GM03348 (cell line): ENCODE data around the gene MGAT5.

Experiments used
- DNase-seq: peaks from one replicate; pipeline ENCODE4 v3.0.0; 2012; ENCODE audit warnings: low spot score

The MGAT5 gene

DNA sequence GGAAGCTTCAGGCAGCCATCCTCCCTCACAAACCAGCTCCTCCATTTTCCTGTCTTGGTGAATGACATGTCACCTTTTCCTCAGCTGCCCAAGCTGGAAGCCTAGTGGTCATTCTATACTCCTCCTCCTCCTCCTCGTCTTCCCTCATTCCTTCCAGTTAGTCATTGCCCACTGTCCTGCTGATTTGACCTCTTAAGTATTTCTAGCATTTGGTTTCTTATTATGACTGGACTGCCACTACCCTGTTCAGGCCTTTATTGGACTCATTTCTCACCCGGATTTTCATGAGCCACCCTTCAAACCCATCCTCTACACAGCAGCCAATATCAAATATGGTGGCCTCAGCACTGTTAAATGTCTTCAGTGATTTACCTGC is 21.9 kb upstream of the MGAT5 start:
- DNase-seq = peak; percentile 36

DNA sequence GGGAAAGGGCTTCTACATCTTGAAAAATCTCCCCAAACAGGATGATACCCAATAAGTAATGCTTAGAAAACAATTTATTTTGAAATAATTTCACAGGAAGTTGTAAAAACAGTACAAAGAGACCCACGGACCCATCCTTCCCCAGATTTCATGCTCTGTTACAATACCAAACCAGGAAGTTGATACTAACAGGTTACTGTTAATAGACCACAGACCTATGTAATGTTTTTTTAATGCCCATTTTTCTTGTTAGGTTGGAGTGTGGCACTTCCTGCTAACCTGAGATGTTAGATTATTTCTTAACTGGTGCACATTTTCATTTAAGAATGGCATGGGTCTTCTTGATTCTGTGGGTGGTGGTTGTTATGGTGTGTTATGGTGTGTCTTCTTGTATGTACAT is 21.4 kb upstream of the MGAT5 start:
- no peak for DNase-seq

DNA sequence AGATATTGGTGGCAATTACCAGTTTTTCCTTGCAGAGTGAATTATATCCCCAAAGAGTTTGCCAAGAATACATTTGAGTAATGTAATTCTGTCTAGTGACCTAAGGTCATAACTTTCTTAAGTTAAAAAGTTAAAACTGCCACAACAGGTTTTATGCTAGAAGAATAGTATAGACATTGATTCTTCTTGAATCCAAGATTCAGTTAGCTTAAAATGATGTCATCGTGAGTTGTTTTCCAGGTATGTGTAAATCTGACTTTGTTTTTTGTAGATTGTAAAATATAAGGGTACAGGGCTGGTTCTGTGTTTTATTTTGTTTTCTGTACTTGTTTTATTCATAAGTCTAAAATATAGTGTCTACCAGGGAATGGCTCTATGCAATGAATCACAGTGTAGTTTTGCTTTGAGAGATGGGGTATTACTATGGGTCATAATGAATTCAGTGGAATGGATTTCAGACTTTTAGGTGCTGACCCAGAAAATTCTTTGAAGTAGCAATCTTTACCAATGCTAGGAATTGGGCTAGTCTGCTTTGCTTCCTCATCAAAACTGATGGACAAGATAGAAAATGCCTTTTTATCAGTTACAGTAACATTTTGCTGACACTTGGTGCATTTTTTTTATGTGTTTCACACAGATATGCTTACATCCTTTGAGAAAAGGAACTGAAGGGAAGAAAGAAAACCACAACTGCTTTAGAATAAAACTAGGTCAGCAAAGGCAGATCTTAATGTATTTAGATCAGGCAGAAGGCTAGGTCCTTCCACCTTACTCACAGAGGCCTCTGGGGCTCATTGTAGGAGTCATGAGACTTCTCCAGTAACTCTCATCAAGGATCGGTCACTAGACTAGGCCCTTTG is 20.8 kb upstream of the MGAT5 start:
- DNase-seq = no peak

DNA sequence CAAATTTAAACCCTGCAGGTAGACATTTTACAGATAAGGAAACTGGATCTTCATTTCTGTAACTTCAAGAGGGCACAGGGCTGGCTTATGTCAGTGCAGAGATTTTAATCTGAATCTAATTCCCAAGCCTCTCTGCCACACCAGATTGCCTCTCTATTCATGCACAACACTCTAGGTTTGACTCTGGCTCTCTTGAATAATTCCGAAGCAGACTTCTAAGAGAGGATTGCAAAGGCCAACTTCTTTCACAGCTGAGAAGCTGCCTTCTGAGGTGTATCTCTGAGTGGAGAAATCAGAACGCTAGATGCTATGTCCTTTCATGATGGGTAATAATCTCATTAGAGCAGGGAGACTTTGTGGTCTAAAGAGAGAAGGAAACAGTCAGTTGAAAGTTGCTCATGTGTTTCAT is 20.1 kb upstream of the MGAT5 start:
- DNase-seq = no peak

DNA sequence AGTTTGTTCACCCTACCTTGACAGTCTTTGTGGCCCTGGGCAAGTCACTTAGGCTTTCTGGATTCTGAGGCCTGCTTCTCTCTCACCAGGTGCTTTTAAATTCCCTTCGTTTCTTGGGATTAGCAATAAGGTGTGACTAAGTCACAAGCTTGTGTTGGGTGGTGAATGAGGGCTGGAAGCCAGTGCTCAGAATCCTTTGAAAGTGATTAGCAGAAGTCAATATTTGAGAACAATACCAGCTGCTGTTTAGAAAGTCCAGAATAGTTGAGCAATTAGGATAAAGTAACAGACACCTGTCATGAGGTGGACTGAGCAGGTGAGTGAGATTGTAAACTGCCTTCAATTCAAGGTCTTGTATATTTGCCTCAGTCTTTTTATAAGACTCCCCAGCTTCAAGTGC is 19.3 kb upstream of the MGAT5 start:
- no peak for DNase-seq

DNA sequence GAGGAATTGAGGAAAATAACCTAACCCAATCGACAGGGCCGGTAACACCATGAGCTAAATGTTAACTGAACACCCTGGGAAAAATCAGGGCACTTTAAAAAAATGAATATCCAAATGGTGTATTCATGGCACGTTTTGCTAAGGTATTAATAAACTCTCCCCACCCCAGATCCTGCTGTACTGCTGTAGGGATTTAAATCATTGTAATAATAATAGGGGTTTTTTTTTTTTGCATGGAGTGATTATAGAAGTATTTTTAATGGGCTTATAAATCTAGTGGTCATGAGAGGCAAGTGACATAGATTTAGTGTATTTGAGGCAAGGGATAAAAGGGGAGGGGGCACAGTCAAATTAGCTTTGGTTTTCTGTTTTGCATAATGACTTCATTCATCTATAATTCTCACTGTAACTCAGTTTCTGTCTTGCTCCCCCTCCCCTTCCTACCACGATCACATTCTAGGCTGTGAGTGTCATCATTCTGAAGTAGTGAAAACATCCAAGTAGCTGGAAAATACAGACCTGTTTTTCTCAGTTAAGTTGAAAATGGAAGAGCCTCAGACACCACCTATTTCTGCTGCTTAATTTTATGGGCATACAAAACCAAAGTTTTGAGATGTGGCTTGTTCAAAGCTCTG is 18.2 kb upstream of the MGAT5 start:
- no peak for DNase-seq

DNA sequence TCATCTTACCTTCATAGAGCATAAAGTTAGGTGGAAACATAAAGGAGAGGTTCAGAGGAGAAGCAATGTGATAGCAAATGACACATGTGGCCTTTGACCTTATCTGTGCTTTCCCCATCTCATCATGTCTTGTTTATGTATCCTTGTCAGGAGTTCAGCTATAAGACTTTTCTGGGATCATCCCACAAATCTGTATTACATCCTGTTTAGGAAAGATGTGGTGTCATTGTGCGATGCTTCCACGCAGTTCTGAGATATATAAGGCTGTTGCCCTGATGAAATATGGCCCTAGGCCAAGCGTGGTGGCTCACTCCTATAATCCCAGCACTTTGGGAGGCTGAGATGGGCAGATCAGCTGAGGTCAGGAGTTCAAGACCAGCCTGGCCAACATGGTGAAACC is 15.5 kb upstream of the MGAT5 start:
- DNase-seq = no peak

DNA sequence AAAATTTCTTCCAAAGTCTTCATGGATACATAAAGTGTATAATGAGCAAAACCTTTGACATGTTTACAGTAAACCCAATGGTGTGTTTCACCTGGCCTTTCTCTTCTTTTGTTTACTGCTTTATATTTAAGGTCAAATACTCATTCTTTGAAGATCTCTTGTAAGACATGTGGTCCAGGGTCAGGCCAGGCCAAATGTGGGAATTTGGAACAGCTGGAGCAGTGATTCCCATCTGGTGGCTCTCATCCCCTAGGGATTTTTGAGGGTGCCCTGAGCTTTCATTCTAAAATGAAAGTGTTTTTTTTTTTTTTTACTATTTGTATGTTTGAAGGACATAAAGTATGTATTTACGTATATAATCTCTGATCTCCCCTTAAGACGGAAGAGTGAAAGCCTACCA is 13.8 kb upstream of the MGAT5 start:
- no peak for DNase-seq

DNA sequence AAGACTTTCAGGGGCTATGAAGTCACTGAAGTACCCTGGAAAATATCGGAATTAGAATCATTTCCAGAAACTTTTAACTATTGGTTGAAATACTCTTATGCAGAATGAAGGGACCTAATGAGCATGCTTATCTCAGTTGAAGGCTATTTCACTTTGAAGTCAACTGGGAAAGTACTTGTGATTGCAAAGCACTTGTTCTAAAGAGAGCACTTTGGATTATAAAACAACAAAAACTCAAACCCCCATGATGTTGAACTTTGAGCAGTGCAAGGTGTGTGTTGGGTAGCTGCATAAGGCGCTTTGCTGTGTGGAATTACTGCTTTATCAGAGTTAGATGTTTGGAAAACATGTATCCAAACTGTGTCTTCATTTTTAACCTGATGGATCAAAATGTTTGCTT is 12.0 kb upstream of the MGAT5 start:
- DNase-seq = no peak

DNA sequence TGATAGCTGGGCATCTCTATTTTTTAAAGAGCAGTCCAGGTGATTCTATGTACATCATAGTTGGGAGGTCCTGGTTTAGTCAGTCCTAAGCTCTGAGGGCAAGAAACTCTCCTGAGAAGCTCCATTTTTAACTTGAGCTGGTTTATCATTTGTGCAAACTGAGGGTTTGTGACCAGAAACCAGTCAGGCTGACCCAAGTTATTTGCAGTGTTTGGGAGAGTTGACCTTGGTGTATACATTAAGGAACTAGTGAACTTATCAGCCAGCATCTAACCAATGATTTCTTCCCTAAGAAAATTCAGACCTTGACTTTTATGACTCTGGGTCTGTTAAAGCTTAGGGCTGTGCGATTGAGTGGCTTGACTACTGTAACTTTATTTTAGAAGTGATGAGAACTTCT is 10.6 kb upstream of the MGAT5 start:
- no peak for DNase-seq

DNA sequence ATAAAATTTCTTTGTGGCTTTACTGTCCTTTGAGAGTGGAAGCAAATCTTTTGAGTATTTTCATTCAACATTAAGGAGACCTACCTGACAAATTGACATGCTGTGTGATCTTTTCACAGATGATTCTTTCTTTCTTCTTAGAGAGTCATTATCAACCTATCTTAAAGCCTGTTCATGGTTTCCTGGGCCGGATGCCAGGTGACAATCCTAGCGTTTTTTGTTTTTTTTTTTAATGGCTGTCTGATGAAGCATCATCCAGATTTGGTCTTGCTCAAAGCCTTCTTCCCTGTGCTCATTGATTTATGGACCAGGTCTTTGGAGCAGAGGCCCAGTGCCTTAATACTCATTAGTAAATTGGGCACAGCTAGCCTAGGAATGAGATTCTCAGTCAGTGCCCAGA is 9.8 kb upstream of the MGAT5 start:
- DNase-seq = peak; percentile 14

DNA sequence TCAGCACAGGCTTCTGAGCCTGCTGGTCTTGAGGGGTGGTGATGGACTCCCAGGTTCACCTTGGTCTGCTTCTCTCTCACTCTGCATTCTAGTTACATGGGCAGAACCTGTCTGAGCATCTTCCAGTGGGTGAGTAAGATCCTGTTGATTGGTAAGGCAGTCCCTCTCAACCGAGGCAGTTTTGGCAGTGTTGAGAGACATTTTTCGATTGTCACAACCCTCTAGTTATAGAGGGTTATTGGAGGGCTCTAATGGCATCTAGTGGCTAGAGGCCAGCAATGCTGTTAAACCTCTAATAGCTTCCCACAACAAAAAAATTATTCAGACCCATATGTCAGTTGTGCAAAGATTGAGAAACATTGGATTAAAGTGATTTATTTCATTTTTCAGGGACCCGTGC is 9.3 kb upstream of the MGAT5 start:
- no peak for DNase-seq

DNA sequence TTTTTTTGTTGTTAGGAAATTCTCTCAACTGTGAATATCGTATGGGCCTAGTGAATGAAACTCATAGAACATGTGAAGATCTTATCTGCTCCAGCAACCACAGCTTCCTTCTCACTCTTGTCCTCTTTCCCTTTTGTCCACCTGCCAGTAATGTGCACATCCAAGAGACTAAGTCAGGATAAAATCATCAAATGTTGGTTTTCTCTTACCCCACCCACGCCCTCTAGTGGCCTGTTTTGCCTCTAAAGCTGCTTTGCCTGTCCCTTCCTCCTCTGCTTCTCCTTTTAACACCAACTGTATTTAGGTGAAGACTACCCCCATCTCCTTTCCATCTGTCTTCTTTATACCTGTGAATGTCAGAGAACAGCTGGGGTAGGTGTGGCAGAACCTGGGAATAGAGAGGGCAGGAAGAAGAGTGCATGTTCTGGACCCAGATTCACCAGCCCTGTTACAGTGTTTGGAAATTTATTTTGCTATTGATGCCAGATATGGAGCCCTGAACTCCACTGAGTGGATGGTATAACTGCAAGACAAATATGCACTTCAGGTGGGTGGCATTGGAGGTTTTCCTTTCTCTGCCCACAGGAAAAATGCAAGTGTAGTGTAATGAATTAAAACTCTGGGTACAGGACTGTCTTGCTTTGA is 8.4 kb upstream of the MGAT5 start:
- peak; percentile 72 for DNase-seq

DNA sequence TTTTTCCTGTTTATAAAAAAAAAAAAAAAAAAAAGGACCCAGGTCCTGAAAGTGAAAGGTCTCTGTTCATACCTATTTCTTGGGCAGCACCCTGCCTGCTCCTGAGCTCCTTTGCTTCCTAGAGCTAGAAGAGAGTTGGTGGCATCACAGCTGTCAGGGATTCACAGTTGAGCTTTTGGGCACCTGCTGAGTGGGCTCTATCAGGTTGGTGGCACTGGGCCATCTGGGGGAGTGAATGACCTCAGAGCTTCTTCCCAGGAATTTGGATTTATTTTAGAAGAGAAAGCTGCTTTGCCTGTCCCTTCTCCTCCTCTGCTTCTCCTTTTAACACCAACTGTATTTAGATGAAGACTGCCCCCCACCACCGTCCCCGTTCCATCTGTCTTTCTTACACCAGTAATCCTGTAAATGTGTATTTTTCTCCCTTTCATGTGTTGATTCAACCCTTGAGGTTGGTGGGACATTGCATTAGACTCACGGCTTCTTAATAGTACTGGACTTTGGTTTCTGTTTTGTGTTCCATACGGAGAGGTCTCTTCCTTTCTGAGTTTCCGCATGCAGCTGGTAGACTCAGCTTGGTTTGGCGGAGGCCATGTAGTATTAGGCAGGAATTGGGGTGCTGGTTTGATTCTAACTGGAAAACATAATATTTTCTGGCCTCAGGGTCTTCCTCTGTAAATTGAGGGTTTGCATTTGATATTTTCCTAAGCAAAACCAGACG is 7.6 kb upstream of the MGAT5 start:
- DNase-seq = no peak

DNA sequence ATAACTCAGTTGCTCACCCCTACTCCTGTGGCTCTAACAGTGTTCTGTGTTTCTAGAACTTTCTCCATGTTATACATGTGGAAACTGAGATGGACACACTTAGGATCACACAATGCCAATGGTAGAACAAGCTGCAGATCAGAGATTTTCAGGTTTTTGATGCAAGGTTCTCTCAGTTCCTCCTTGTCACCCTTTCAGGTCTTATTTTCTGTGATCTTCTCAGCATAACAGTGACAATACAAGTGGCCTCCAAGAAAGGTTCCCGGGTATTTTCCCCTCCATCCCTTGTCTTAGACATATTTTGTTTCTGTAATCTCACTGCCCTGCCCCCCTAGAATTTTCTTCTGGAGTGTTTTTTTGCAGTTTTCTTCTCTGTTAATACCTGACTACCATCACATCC is 6.2 kb upstream of the MGAT5 start:
- DNase-seq = no peak

DNA sequence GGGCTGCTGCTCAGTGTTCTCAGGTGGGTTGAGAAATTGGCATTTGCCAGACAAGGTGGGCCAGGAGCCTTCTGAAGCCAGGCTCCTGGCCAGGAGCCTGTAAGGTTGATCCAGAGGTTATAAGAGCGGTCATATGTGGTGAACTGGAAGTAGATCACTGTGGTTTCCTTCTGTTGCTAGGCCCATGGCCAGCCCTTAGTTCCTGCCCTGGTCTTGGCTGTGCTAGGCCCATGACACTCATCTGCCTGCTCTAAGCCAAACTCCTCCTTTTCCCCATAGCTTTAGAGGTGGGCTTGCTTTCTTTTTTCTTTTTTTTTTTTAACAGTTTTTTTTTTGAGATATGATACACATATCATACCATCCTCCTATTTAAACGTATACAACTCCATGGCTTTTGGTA is 5.0 kb upstream of the MGAT5 start:
- DNase-seq = no peak

DNA sequence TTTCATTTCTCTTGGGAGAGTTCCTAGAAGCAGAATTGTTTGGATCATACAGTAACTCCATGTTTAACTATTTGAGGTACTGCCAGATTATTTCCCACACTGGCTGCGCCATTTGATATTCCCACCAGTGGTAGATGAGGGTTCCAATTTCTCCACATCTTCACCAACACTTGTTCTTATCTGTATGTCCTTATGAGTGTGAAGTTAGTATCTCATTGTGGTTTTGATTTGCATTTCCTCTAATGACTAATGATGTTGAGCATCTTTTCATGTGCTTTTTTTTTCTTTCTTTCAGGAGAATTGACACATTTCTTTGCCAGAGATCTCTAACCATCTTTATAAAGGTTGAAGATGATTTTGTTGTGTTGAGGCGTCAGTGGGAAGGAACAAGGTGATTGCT is 4.1 kb upstream of the MGAT5 start:
- no peak for DNase-seq

DNA sequence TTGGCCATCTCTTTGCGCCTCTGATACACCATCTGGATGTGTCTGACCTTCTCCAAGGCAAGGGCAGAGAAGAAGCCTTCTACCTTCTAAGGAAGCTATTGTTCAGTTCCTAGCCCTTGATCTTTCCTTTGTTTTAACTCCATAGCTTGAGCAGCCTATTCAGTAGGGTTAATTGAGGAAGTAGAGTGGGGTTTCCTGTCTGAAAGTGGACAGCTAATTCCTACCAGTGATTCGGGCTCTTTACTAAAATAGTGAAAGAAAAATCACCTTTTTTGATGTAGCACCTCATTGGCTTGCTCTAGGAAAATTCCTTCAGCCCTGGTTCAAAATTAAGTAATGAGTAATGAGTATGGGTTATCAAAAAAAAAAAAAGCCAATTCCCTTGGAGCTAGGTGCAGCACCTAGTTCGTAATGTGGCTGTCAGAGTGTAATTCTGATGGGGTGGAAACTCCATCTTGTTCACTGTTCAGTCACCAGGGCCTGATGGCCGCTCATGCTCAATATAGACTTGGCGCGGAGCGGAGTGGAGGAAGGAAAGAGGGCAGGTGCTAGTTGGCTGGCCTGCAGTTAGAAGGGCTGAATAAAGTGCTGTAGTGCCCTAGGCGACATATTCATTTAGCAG is 2.9 kb upstream of the MGAT5 start:
- DNase-seq = no peak

DNA sequence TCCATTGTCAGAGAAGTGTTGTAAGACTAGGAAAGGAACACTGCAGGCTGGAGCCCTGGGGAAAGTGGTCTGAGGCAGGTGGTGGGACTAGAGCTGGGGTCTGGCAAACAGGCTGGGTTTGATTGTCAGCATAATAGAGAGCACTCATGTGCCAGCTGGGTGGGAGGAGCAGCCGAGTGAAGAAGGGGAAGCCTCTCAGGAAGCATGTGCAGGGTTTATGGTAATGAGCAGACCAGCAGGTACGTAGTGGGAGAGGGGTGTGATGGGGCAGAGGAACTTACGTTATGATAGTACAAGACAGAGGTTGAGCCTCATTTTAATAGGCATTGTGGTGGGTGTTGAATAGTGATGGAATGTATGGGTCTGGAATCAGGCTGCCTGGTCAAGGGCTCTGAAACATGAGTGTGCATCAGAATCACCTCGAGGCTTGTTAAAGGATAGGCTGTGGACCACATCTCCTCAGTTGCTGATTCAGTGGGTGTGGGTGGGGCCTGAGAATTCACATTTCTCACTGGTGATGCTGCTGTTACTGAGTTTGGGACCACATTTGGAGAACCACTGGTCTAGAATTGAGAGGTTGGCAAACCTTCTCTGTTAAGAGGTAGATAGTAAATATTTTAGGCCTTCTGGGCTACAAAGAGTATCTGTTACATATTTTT is 1.7 kb upstream of the MGAT5 start:
- DNase-seq = peak; percentile 13

DNA sequence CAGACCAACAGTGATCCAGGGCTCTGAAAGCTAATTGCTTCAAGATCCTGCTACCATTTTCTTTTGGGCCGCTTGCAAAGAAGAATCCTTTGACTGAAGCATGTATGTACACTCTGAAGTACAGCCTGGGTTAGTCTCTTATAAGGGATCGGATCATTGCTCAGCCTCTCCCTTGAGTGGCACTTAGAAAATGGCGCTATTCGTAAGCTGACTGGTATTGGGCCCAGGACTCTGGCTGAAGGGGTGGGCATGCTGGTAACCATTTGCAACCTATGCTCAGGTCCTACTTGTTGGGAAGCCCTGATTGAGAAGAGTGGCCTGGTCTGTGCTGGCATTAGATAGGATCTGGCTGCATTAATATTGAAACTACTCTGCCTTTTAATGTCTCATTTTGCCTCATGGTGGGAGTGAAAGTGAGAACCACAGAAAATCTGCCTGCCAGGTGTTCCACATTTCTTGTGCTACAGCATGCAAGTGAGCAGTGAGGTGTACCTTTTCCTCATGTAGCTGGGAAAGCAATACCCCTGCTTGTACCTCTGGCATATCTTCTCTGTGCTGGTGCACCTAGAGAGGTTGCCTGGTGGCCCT is 661 bp upstream of the MGAT5 start:
- no peak for DNase-seq

DNA sequence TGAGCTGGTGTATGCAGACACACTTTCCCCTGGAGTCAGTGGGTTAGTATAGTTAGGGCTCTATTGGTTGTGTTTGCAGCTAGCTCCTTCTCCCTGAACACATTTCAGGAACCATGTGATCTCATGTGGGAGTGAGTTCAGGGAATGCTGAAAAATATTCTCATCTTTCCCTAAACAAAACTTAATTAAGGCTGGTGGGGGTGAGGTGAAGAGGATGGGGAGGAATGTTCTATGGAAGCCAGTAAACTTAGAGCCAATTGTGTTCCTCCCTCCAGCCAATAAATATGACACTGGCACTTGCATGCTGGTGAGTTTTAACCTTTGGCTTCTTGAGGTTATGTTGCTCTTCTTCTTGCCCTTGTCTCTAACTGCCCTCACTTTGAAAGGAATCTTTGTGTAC is 952 bp downstream of the MGAT5 start:
- DNase-seq = no peak
